T-helper 1 cell (primary cell): ENCODE data around the gene RPS6KA4.

Experiments used
- DNase-seq, 5 donors: peaks; one replicate each; pipeline ENCODE4 v3.0.0-alpha.2; 2012 to 2020

RPS6KA4 gene

DNA sequence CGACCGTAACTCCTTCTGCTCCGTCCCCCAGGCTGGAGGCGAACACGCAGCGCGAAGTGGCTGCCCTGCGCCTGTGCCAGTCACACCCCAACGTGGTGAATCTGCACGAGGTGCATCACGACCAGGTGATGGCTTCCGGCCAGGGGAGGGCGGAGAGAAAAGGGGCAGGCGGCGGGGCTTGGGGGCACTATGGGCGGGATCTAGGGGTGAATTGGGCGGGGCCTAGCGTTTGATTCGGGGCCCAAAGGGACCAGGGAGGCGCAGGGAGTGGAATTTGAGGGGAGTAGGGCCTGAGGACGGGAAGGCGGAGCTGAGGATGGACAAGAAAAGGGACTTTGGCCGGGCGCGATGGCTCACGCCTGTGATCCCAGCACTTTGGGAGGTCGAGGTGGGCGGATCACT is 9.7 kb downstream of the RPS6KA4 start:
- DNase-seq, result no peak

DNA sequence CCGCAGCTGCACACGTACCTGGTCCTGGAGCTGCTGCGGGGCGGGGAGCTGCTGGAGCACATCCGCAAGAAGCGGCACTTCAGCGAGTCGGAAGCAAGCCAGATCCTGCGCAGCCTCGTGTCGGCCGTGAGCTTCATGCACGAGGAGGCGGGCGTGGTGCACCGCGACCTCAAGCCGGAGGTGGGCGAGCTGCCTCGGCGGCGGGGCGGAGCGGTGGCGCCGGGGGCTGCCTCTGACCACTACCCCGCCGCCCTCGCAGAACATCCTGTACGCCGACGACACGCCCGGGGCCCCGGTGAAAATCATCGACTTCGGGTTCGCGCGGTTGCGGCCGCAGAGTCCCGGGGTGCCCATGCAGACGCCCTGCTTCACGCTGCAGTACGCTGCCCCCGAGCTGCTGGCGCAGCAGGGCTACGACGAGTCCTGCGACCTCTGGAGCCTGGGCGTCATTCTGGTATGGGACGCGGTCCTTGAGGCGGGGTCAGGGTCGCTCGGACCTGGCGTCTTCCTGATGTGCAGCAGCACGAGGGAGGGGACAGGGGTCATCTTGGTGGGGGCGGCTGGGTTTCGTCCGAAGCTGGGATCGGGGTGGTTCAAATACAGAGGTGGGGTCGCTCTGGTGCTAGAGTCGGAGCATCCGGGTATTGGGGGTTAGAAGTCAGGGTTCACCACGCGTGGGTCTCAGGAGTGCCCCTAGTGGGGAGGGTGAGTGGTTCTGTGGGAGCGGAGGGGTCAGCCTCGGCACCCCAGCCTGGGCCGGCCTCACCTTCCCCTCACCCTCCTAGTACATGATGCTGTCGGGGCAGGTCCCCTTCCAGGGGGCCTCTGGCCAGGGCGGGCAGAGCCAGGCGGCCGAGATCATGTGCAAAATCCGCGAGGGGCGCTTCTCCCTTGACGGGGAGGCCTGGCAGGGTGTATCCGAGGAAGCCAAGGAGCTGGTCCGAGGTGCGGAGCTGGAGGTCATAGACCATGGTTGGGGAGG is 10.8 kb downstream of the RPS6KA4 start:
- DNase-seq, result no peak

DNA sequence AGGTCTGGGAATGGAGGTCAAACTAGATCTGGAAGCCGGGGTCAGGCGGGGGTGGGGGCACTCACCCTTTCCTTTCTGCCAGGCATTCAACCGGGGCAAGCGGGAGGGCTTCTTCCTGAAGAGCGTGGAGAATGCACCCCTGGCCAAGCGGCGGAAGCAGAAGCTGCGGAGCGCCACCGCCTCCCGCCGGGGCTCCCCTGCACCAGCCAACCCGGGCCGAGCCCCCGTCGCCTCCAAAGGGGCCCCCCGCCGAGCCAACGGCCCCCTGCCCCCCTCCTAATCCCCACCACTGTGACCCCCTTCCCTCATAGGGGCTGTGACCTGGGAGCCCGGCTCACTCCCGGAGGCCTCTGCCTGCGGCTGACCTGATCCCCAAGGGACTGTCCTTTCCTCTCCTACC is 12.2 kb downstream of the RPS6KA4 start:
- DNase-seq, result no peak

DNA sequence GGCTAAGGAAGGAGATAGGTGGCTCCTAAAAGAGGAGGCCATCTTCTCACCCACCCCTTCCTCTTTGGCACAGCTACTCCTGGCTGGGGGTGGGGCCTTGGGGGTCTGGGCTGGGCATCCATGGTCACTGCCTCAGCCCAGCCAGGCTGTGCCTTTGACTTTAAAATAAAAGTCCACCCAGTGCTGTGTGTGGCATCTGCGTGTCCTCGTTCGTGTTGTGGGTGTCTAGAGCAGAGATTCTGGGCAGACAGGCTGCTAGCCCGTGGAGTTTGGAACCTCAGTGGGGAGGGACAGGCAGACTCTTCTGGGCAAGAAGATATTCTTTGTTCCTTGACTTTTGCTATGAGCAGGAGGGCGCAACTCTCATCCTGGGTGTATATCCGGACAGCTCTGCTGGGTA is 13.1 kb downstream of the RPS6KA4 start:
- DNase-seq, result no peak

DNA sequence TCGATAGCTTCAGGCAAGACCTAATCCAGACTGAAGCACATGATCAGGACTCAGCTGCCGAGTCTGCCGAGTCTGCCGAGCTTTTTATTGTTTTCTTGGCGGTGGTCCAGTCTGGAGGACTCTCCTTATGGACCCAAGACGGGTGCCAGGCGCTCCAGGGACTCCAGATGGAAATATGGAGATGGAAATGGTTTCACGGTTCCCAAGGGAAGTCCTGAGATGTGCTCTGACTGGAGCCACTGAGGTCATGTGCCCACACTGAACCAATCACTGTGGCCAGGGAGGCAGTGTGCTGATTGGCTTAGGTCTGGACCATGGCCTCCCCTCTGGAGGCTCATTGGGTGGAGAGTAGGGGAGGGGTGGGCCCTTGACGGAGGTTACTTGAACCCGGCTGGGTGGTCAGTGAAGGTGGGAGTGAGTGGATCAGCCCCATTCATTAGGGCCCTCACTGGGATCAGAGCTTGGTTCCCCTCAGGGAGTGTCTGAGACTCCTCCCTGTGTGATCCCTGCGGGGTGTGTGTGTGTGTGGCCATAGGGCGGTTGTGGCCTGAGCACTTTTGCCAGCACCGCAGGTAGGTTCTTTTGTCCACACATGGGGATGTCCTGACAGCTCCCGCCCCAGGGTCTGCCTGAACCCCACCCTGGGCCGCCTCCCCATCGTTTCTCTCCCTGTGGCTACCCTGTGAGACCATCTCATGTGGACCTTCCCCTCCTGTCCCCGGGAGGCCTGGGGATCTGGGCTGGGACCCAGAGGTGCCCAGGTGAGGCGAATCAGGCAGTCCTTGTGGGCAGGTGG is 14.0 kb downstream of the RPS6KA4 start:
- no peak for DNase-seq

DNA sequence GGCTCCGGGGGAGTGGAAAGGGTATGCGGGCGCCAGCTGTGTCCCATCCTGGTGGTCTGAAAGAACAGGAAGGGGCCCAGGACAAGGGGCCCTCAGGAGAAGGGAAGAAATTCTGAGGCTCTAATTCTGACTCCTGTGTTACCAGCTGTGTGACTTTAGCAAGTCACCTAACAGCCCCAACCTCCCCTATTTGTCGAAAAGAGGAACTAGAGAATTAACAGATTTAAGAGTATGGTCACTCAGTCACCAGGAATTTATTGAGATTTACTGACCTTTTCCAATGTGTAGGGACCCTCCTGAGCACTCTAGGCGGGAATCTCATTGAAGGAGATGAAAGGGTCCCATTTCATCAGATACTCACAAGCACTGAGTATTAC is 14.6 kb downstream of the RPS6KA4 start:
- DNase-seq, result no peak

DNA sequence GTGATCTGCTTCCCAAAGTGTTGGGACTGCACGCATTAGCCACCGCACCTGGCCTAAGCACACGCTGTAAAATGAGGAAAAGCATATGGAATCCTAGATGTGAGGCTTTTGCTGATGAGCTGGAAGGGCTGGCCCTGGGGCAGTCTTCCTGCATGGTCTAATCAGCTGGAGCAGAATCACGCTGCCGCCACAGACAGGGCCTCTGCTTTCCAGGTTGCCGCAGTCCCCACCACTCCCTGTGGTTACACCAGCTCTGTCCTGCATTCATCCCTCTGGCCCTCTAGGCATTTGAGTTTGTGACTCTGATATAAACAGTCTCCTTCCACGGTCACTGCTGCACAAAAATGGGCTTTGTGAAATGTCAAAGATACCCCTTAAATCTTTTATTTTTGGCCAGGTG is 17.1 kb downstream of the RPS6KA4 start:
- no peak for DNase-seq

DNA sequence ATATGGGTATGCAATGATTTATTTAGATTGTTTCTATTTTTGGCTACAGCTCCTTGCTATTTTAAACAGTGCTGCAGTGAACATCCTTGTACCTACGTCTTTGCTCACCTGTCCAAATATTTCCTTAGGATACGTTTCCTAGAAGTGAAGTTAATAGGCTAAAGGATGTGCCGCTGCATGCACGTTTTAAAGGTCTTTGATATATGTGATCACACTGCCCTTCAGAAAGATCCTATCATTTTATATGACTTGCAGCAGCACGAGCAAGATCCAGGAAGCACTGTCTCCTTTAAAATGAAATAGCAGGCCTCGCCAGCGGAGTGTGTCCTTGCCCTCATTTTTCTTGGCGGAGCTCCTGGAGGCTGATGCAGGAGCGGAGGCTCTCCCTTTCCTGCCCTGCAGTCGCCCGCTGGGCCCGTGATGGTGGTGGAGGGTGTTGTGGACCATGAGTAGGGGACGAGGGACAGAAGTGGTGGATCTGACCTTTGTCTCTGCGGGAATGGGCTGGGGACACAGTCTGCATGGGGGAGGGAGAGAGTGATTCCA is 19.4 kb downstream of the RPS6KA4 start:
- no peak for DNase-seq

DNA sequence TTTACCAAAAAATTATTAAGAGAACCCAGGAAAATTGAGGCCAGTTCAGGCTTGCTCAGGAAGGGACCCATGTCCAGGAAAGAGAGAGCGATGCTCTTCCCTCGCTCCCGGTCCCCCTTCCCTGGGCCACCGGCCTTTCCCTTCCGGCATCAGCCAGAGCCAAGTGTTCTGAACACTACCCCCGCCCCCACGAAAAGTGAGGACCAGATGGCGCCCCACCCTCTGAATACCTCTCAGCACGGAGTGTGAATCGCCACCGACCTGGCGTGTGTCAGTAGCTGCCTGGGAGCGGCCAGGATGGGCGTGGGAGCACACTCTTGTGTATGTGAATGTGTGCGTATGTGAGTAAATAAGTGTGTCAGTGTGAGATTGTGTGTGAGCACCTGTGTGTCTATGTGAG is 20.2 kb downstream of the RPS6KA4 start:
- DNase-seq, result no peak

DNA sequence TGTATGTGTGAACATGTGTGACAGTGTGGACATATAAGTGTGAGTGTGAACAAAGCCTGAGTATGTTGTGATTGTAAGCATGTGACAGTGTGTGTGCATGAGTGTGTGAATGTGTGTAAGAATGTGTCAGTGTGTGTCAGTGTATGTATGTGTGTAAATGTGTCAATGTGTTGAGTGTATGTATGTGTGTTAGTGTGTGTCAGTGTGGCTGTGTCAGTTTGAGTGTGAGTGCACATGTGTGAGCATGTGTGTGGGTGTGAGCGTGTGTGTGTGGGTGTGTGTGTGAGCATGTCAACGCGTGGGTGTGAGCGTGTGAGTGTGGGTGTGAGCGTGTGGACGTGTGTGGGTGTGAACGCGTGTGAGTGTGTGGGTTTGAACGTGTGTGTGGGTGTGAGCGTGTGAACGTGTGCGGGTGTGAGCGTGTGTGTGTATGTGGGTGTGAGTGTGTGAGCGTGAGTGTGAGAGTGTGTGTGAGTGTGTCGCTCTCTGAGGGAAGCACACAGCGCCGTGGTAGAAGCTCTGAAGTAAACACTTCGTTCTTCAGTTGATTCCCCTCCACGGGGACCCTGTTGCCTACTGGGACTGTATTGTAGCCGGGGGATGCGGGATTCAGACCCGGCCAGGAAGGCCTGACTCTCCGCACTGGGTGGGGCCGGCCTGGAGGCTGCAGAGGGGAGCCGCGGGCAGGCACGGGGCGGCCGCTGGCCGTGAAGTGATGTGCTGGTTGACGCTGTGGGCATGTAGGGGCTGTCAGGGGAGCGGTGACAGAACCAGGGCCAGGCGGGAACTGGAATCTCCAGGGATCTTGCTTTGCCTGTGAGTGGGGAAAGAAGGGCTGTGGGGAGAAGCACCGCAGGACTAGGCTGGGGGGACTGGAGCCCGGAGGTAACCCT is 21.1 kb downstream of the RPS6KA4 start:
- DNase-seq, result no peak

DNA sequence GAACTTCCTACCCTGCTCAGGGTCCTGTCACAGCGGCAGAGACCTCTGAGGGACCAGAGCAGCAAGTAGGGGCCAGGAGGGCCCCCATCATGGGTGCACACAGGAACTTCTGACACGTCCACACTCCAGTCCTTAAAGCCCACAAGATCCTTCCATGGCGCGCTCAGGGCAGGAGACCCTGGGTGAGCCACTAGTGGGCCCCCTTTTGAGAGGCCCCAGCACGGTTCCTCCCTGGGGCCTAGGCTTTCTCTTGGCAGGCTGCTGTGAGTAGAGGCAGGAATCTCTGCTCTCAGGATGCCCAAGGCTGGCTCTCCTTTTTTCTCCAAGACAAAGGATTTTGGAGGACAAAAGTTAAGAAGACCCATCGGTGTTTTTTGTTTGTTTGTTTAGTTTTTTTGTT is 22.4 kb downstream of the RPS6KA4 start:
- DNase-seq, result no peak

DNA sequence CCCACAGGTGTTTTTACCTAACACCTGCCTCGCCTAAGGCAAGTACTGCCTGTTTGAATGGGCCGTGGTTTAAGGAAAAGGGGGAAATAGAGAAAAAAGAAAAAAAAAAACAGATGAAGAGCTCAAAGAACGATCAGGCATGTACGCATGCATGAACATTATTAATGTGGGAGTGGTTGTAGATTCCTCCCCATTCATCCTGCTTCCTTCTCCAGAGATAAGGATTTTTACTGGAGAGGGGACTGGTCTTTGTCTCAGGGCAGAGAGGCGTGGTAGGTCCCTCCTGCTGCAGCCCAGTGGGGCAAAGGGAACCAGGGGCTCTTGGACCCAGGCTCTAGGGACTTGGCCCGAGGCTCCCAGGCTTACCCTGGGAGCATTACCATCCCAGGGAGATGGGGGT is 23.1 kb downstream of the RPS6KA4 start:
- no peak for DNase-seq

DNA sequence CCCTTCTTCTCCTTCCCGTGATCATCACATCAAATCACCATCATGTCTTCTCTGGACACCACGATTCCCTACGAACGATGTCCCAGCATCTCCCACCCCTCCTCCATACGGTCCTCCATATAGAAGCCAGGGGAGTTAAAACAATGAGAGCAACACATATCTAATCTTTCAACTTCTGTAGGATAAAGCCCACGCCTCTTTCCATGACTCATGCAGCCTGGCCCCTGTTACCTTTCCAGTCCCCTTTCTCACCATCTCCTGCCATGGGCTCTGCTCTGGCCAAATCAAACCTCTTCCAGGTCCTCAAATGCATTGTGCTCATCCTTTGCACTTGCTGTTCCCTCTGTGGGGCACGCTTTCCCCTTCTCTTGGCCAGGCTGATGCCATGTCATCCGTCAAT is 23.6 kb downstream of the RPS6KA4 start:
- DNase-seq, result no peak

DNA sequence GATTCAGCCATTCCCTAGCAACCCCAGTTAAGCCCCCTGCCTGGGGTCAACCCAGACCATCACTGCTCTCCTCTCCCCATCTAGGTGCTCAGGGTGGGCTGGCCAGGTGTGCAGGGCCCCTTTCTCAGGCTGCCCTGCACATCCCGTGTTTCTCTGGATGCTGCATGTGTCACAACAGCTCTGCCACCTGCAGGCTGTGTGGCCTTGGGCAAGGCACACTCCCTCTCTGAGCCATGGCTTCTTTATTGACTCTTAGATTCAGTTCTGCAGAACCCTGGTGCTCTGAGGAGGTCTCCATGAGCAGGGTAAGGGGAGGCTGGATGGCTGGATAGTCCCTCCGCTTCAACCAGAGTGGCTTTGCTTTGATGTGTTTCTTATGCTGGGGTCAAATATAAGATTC is 24.6 kb downstream of the RPS6KA4 start:
- DNase-seq, result no peak

DNA sequence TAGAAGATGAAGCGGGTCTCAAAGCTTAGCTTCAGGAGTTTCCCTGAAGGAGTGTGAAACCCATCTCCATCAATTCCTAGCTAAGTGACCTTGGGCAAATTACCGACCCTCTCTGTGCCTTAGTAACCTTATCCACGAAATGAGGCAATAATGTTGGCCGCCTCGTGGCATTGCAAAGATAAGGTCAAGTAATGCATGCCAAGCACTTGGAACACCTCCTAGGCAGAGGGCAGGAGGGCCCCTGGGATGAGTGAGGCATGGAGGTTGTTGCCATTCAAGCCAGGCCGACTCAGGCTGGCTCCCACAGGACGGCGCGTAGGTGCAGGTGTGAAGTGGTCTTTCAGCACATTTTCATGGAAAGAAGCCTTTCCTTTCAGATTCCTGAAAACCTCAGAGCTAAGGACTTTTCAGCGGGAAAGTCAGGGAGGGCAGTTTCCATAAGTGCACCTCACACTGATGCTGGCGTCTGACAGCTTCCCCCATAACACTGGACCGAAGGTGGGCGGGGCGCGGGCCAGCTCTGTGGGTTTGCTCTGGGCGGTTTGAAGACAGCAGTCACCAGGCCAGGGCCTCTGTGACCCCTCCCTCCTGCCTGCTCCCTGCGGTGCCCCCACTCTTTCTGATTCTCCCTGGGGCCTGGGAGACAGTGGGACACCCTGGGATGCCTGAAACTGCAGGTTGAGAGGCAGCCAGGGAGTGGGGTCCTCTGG is 25.2 kb downstream of the RPS6KA4 start:
- DNase-seq, result no peak

DNA sequence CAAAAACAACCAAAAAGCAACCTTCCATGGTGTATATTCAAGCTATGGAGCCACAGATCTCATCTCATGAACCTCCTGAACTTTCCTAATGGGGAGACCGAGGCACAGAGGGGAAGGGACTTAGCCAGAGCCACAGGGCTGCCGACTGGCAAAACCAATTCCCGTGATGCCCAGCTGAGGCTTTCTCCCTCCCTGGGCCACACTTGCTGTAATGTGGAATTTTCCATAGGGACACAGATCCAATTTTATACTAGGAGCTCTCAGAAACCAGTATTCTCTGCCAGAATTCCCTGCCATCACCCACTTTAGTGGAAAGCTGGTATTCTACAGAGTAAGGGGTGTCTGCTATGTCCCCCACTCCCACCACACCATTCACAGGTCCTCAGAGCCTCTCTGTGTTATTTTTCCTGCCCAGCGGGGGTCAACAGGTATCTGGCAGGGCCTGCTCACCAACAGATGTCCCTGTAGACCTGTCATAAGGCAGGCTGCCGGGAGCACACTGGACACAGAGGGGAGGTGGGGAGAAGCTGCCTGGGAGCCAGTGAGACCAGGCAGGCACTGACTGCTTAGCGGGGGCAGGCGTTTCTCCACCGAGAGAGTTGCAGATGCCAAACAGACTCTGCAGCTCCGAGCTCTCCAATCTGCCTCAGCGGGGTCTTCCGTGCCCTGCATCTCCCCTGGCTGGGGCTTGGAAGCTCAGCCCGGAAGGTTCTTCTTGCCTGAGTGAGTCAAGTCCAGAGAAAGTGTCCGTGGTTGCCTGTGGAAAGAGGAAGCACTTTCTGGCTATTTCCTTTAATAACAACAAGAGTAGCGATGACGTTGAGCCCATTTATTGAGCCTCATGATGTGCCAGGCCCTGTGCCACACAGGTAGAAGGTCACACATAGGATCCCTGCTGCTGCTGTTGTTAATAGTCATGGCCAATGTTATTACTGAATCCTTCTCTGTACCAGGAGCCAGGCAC is 26.3 kb downstream of the RPS6KA4 start:
- DNase-seq, result no peak

DNA sequence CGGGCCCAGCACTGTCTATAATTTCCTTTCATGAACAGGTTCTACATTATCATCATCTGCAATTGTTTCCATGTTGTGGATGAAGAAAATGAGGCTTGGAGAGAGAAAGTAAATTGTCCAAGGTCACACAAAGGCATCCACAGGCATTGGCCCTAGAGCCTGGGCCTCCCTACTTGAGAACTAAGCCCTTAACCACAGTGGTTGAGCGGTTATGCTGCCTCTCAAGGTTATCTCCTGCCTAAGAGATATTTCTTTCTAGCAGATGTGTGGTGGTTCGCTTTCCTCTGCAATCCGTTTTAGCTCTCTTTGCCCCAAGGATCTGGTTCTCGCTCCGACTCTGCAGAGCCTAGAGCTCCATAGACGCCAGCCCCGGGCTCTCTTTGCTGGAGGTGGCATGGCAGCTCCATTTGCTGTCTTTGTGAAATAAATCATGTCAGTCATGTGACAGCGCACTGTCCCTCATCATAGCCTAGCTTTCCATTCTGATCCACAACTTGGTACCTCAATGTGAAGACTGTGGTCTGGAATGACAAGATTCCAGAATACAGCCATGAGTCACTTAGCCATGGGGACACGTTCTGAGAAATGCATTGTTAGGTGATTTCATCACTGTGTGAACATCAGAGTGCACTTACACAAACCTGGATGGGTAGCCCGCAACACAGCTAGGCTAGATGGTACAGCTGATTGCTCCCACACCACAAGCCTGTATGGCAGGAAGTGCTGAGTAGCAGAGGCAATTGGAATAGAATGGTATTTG is 27.2 kb downstream of the RPS6KA4 start:
- DNase-seq, result peak in 1 of 5 donors; percentile 11

DNA sequence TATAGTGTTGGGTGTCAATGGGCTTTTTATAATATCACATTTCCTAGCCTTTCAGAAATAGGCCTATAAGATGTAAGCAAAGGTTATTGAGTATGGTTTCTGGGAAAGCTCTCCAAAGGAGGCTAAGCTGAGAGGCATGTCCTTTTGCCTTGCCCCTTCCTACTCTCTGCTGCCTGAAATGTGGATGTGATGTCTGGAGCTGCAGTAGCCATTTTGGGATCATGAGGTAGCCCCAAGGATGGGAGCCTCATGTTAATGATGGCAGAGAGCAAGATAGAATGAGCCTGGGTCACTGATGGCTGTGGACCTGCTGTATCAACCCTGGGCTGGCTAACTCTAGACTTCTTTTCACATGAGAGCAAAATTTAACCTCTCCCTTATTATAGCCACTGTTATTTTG is 29.0 kb downstream of the RPS6KA4 start:
- no peak for DNase-seq

DNA sequence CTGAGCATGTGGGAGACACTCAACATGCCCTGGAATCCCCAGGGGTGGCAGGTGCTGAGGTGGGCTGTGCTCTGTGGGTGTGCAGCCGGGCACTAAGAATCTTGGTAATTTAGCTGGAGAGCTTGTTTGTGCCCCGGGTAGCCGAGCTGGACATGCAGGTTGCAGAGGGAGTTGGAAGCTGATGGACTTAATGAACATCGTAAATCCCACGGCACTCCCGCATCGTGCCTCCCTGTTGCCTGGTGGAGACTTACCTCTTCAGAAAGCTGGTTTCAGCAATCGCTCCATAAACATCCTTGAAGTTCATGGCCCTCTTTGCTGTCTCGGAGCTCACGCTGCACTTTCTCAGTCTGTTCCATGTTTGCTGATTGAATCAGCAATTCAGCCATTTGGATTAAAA is 29.9 kb downstream of the RPS6KA4 start:
- no peak for DNase-seq

DNA sequence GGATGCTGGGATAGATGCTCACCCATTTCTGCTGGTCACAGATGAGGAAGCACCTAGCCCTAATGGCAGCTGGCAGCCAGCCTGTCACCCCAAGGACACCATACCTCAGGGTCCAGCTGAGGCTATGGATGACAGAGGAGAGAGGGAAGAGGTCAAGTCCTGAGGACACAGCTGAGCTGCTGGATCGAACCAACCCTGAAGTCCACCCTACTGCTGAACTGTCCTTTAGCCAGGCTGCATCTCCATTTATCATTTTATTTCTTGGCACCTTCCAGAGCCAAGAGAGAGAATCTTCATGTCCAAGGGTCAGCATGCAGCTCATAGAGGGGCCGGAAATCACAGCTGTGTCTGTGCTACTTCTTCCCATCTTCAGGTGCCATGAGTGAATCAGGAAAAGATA is 30.9 kb downstream of the RPS6KA4 start:
- DNase-seq, result no peak
